Activated CD4-positive, alpha-beta T cell treated with anti-CD3 and anti-CD28 coated beads, Interleukin-2, Interleukin-4, amounts not matched to agents 100 ng/mL and 50 ng/mL, durations not matched to agents 16 hours and 8 hours (primary cell): ENCODE data around the gene RNU5D-1.

Source experiments
- DNase-seq: peaks from one replicate; pipeline ENCODE4 v3.0.0-alpha.2; 2020; ENCODE audit warnings: low spot score

RNU5D-1 gene

GRCh38 chr1:44733365-44733764, 2.4 kb upstream of the RNU5D-1 start:
- DNase-seq: no peak

- DNase-seq: no peak
These were observed 5.8 kb downstream of the RNU5D-1 start for GRCh38 chr1:44724955-44725698.

GRCh38 chr1:44724296-44724954, 6.5 kb downstream of the RNU5D-1 start:
- no peak for DNase-seq

GRCh38 chr1:44723496-44724295, 7.3 kb downstream of the RNU5D-1 start:
- DNase-seq: no peak

GRCh38 chr1:44723064-44723463, 7.9 kb downstream of the RNU5D-1 start:
- no peak for DNase-seq

- DNase-seq: peak; percentile 96
These were observed 9.2 kb downstream of the RNU5D-1 start for GRCh38 chr1:44721485-44722361.

GRCh38 chr1:44720281-44720680, 10.7 kb downstream of the RNU5D-1 start:
- DNase-seq: no peak

GRCh38 chr1:44719318-44719717, 11.7 kb downstream of the RNU5D-1 start:
- DNase-seq: no peak

- no peak for DNase-seq
These were observed 12.9 kb downstream of the RNU5D-1 start for GRCh38 chr1:44718091-44718490.

GRCh38 chr1:44717653-44718052, 13.3 kb downstream of the RNU5D-1 start:
- no peak for DNase-seq

- DNase-seq: no peak
These were observed 13.8 kb downstream of the RNU5D-1 start for GRCh38 chr1:44717156-44717555.

- peak; percentile 80 for DNase-seq
These were observed 15.9 kb downstream of the RNU5D-1 start for GRCh38 chr1:44714944-44715571.

- DNase-seq: no peak
These were observed 16.4 kb downstream of the RNU5D-1 start for GRCh38 chr1:44714532-44714931.

- DNase-seq: no peak
These were observed 17.6 kb downstream of the RNU5D-1 start for GRCh38 chr1:44713321-44713781.

- DNase-seq: peak; percentile 55
These were observed 22.8 kb downstream of the RNU5D-1 start for GRCh38 chr1:44707959-44708831.

GRCh38 chr1:44707112-44707881, 23.7 kb downstream of the RNU5D-1 start:
- DNase-seq: no peak

GRCh38 chr1:44705938-44706337, 25.0 kb downstream of the RNU5D-1 start:
- no peak for DNase-seq

GRCh38 chr1:44705470-44705869, 25.5 kb downstream of the RNU5D-1 start:
- DNase-seq: no peak

- DNase-seq: no peak
These were observed 29.8 kb downstream of the RNU5D-1 start for GRCh38 chr1:44701141-44701573.
